Cardiac septum (tissue), 1 donor: ENCODE results near the gene KCNJ5. TPM values are rescaled to one million over a fixed set of nuclear protein-coding genes. Genes with fewer than 3 reads are reported as not detected.

Experiments
- DNase-seq: peaks from one replicate; pipeline ENCODE4 v3.0.0-alpha.2; 2020; ENCODE audit warnings: low spot score
- intact Hi-C: fragments of 100-400 bp; cut with DNase I; formaldehyde crosslinking; loops from one replicate; pipeline ENCODE4 v1.14.0; 2022
- total RNA-seq: library from RNA; stranded (reverse); fragmentation: NEBNext Ultra II Directional; extraction: Animal tissue kit (Norgen Biotek cat#: 25700); gene quantifications from one replicate; pipeline ENCODE4 v1.2.1, GENCODE V29; 2021
- donor health status: DM: no; HTN: no; CAD: no.

The KCNJ5 gene
- total RNA-seq, 1 donor from 2014 or later: 12.1 TPM

DNA sequence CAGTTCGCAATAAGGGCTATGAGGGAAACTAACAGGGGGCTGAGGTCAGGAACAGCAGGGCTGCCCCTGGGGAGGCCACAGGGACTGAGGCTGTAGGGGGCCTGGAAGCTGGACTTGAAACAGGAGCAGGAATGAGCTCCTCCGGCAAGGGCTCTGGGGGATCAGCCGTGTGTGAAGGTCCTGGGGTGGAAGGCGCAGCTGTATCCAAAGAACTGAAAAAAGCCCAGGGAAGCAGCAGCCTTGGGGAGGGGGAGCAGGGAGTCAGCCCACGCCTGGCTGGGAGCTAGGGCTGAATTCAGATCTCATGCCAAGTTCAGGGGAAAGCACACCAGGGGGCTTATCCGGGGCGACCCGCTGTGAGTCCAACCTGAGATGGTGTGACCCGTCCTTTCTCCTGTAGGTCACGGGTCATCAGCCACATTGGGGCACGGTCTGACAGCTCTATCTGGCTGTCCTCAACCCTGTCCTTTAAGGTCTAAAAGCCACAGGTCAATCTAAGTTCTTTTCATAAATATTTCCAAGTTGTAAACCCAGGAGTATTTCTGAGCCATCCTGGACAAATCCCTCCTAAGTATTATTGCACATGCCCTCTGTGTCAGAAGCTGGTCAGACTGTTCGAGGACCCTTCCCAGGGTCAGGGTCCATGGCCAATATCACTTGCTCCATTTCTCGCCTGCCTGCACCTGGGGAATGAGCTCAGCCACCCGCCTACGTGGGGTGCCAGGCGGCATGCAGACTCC, 33.5 kb downstream of the KCNJ5 start:
- intact Hi-C loops: no loop called here

GRCh38 chr11:128925250-128925600, 34.1 kb downstream of the KCNJ5 start:
- no peak for DNase-seq

More for the DNA sequence above, 33.5 kb downstream of the KCNJ5 start:
- peak; percentile 44 for DNase-seq

DNA sequence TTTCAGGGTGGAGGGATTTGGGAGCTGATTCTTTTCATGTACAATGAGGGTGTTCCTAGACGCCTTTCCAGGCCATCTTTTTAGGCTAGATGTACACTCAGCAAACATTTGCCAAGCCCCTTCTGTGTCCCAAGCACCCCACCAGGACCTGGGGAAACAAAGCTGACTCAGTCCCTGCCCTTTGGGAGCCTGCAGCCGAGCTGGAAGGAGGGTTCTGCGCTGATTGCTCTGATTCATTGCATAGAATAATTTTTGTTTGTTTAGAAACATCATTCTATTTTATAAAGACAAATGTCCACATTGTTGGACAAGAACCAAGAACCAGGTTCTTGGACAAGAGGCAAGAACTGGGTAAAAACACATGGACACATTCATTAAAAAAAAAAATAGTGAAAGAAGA, 34.8 kb downstream of the KCNJ5 start:
- intact Hi-C loops: no loop called here
- DNase-seq: no peak

More at GRCh38 chr11:128925250-128925600, 34.1 kb downstream of the KCNJ5 start:
- intact Hi-C loops: no loop called here

DNA sequence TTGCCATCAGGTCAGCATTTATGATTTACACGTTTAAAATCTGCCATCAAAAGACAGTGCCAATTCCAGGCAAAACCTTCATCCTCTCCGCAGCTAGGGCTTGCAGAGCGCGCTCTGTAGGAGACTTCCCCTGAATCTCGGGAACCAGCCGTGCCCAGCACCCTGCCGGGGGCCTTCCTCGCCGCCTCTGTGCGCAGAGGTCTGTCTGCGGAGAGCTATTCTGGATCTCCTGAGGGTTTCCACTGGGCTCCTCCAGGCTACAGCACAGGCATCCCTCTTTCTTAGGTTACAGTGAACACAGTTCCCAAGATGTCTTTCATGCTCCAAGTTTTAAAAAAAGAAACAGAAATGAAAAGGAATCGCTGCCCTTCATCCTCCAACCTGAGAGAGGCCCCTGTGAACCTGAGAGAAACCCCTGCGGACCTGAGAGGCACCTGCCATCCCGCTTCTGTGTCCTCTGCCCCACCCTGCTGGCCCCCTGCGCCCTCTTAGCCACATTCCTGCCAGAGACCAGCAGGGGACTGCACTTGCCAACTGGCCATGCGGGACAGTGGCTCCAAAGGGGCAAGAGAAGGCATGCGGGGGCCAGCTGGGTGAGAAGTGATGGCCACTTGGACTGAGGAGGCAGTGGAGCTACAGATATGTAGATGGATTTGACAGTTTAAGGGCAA, 35.4 kb downstream of the KCNJ5 start:
- intact Hi-C loops: no loop called here
- no peak for DNase-seq

DNA sequence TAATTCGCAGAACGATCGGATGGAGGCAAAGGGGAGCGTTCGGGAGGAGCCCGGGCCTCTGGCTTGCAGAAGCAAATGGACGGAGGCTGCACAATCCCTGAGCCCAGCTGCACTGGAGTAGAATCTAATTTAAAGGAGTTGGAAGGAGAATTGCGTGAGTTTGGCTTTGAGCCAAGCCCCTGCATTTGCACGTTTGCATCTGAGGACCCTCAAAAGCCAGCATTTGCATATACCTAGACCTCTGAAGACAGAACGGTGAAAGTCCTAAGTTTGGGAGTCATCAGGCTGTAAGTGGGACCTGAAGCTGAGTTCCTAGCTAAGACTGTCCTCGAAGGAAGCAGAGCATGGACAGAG, 35.9 kb downstream of the KCNJ5 start:
- intact Hi-C loops: no loop called here
- no peak for DNase-seq

GRCh38 chr11:128927683-128928336, 36.7 kb downstream of the KCNJ5 start:
- intact Hi-C loops: no loop called here
- no peak for DNase-seq

DNA sequence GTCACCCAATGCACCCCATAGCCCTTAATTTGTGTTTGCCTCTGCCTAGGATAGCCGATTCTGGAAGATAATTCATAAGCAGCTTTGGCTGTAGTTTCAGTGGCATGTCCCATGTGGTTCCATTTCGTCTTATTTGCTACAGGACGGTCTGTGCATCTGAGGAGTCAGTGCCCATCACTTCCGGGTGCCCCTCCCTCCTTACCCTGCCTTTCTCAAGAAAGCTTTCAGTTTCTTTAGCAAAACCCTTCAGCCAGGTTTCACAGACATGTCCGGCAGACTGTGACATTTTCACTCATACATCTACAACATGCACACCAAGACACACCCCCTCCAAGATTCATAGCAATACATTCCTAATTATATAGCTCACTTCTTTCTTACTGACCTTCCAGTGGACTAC, 37.2 kb downstream of the KCNJ5 start:
- intact Hi-C loops: no loop called here
- DNase-seq: no peak

GRCh38 chr11:128929468-128929867, 38.3 kb downstream of the KCNJ5 start:
- DNase-seq: no peak
- intact Hi-C loops: no loop called here

- intact Hi-C loops: no loop called here
- no peak for DNase-seq
Measured at GRCh38 chr11:128929991-128930390, 38.8 kb downstream of the KCNJ5 start.

GRCh38 chr11:128931066-128931465, 39.9 kb downstream of the KCNJ5 start:
- DNase-seq: no peak
- intact Hi-C loops: no loop called here

- intact Hi-C loops: no loop called here
- no peak for DNase-seq
Measured at GRCh38 chr11:128931668-128932067, 40.5 kb downstream of the KCNJ5 start.

DNA sequence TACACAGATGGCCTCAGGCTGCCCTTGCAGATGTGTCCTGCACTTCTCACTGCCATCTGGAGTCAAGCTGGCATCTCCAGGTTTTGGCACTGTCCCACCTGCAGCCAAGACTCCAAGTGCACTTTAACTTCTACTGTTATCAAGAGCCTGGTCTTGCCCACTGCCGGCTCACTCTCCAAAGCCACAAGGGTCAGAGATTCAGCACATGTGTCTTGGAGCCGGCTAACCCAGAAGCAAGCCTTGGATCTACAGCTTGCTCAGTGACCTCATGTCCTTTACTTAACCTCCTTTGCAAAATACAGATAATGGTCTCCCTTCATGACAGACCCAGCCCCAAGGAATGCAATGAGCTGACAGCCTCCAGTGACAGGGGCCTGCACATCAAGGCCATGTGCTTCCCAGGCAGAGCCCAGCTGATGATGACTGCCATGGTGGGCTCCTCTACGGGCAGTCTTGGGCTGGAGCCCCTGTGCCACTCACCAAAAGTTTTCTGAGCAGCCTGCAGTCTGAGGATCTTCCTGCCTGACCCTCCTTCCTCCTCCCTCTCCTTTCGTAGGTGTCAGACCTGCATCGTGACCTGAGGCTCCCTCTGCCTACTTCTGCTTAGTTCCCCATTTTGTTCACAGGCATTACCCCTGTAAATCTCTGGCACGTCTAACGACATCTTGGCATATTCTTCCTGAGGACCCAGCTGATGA, 42.5 kb downstream of the KCNJ5 start:
- intact Hi-C loops: no loop called here
- peak; percentile 24 for DNase-seq

DNA sequence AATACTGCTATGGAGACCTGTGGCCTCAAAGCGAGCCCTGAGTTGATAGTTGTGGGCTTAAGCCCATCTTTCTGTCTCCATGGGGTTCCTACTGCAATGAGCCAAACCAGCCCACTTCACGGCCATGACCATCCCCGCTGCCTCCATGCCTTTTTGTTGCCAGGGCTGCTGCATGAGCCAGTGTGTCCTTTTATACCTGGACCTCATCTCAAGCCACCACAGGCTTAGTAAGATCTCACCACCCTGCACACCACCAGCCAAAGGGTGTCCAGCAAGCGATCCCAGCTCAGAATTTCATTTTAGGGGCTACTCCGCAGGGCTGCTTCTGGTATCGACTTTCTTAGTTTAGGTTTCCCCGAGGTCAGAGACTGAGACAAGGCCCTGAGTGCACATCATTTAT, 43.2 kb downstream of the KCNJ5 start:
- no peak for DNase-seq
- intact Hi-C loops: no loop called here

DNA sequence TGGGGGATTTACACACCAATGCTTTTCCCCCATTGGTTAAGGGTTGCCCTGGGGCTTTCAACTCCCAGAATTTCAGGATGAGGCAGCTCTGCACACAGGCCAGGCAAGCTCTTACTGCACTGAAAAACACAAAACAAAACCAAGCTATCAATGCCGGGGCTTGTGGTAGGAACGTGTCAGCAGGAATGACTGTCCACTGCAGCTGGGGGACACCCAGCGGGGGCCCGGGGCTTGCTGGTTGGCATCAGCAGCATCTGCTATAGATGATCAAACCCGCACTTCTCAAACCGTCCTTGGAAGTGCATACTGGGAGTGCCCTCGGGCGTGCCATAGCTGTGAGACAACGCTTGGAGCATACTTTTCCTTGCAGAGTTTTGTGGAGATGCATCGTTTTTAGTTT, 43.8 kb downstream of the KCNJ5 start:
- no peak for DNase-seq
- intact Hi-C loops: no loop called here

DNA sequence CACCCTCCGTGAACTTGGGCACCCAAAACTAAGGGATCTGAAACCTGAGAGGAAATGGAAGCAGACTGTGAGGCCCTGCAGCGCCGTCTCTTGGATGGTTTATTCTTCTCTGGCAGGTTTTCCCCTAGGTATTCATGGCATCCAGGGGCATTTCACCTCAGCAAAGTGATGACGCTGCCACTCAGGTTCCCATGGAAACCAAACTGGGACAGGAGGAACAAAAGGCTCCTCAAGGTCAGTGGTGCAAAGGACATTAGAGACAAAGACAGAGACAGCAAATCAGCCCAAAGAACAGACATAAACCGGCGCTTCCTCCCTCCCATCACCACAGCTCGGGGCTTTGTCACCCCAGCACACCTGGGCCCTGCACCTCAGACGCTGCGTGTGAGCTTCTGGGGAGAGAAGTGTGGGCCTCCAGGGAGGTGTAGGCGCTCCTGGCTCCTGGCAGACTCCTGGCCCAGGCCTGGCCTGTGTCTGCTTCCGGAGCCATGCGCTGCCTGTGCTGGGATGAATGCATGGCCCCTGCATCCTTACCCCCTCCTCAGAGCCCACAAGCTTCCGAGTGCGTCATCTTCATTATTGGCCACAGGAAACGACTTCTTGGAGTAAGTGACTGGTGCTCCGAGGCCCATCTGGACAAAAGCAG, 45.6 kb downstream of the KCNJ5 start:
- intact Hi-C loops: no loop called here
- peak; percentile 29 for DNase-seq

DNA sequence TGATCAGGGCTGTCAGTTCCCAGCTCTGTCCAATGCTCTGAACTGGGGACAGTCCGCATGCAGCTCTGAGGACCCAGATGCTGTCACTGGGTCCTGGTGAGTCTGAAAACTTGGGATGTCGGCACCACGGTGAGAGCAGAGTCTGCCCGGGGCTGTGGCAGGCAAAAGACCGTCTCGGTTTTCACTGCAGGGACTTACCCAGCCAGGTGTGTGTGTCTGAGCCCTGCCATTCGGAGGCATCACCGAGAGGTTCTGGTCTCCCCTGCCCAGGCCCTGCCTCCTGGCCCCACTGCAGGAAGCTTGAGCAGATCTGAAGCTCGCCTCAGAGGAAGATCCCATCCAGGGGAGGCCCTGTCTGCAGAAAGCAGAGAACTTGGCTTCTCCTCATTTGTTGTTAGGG, 46.3 kb downstream of the KCNJ5 start:
- DNase-seq: no peak
- intact Hi-C loops: no loop called here

- intact Hi-C loops: no loop called here
- no peak for DNase-seq
Measured at GRCh38 chr11:128938156-128938885, 47.2 kb downstream of the KCNJ5 start.

DNA sequence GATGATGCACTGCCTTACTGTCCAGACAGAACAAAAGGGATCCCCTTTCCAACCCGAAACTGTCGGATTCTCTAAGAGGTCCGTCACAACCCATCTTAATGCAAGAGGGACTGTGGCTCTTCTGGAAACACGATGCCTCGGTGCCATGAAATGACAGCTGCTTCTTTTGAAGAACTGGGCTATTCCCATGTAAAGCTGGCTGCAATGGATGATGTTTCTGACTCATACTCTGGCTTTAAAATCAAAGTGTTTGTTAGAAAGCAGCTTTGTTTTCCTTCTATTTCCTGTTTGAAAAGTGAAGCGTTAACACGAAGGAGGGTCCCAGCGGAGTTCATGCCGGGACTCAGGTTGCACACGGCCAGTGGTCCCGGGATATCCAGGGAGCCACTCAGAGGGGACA, 48.4 kb downstream of the KCNJ5 start:
- DNase-seq: no peak
- intact Hi-C loops: no loop called here

GRCh38 chr11:128940156-128940555, 49.0 kb downstream of the KCNJ5 start:
- intact Hi-C loops: no loop called here
- DNase-seq: no peak
